Measurements from ENCODE around the gene CDYL. TPM values are rescaled to one million over a fixed set of nuclear protein-coding genes. Genes with fewer than 3 reads are reported as not detected.

The CDYL gene
- total RNA-seq, 4 donors from 2014 or later, result 41.9 to 52.3 (median 45.7) TPM

GRCh38 chr6:4786996-4787395 is 10.8 kb downstream of the CDYL start:
- no peak for DNase-seq (ENCODE audit: extremely low spot score)
- H3K27me3 ChIP-seq, result no peaks in the 10 kb centered on the region
- intact Hi-C loops (cut with DNase I), result no loop called here
- WGBS, result 87% methylated on average over 7 of the region's 7 CpGs
- H3K4me3 ChIP-seq, result no peak overlapping the region
- peaks cover 9 to 33% (median 23%) of the 10 kb centered on the region in 4 donors for H3K4me1 ChIP-seq
- no peaks in the 10 kb centered on the region for H3K9me3 ChIP-seq
- TF ChIP-seq CTCF (IDR thresholded peaks at IDR 0.05) (no peak), POLR2A (IDR thresholded peaks at IDR 0.05; ENCODE audit: low read depth) (no peak), EP300 (IDR thresholded peaks at IDR 0.05) (no peak), POLR2AphosphoS5 (IDR thresholded peaks at IDR 0.05) (no peak)
- no peaks in the 10 kb centered on the region for H3K36me3 ChIP-seq
- H3K27ac ChIP-seq (replicated peaks in 1 of 4), result no peak overlapping the region

GRCh38 chr6:4788482-4788881 is 12.3 kb downstream of the CDYL start:
- no peaks in the 10 kb centered on the region for H3K36me3 ChIP-seq
- no peak overlapping the region for H3K27ac ChIP-seq (replicated peaks in 1 of 4)
- no peaks in the 10 kb centered on the region for H3K9me3 ChIP-seq
- intact Hi-C loops (cut with DNase I), result no loop called here
- no peaks in the 10 kb centered on the region for H3K27me3 ChIP-seq
- WGBS, result 77% methylated on average over 6 of the region's 6 CpGs
- TF ChIP-seq CTCF (IDR thresholded peaks at IDR 0.05) (no peak), POLR2A (IDR thresholded peaks at IDR 0.05; ENCODE audit: low read depth) (no peak), EP300 (IDR thresholded peaks at IDR 0.05) (no peak), POLR2AphosphoS5 (IDR thresholded peaks at IDR 0.05) (no peak)
- no peak for DNase-seq (ENCODE audit: extremely low spot score)
- H3K4me3 ChIP-seq, result no peak overlapping the region
- peaks cover 8 to 34% (median 19%) of the 10 kb centered on the region in 4 donors for H3K4me1 ChIP-seq

- no peaks in the 10 kb centered on the region for H3K36me3 ChIP-seq
- intact Hi-C loops (cut with DNase I), result no loop called here
These were observed 12.9 kb downstream of the CDYL start for GRCh38 chr6:4788953-4789584.

GRCh38 chr6:4790158-4790899 is 14.1 kb downstream of the CDYL start:
- WGBS, result 75% methylated on average over 5 of the region's 5 CpGs
- Histone ChIP-seq H3K4me1 (peaks cover 14 to 46% (median 23%) of the 10 kb centered on the region in 4 donors), H3K4me3 (no peak overlapping the region)

More at GRCh38 chr6:4788953-4789584, 12.9 kb downstream of the CDYL start:
- Histone ChIP-seq H3K9me3 (no peaks in the 10 kb centered on the region), H3K27ac (replicated peaks in 1 of 4) (no peak overlapping the region), H3K4me3 (no peak overlapping the region), H3K4me1 (peaks cover 9 to 39% (median 20%) of the 10 kb centered on the region in 4 donors), H3K27me3 (no peaks in the 10 kb centered on the region)
- DNase-seq (ENCODE audit: extremely low spot score), result no peak
- no peak for TF ChIP-seq POLR2A (IDR thresholded peaks at IDR 0.05; ENCODE audit: low read depth)
- no peak for TF ChIP-seq POLR2AphosphoS5 (IDR thresholded peaks at IDR 0.05)
- no peak for TF ChIP-seq EP300 (IDR thresholded peaks at IDR 0.05)
- TF ChIP-seq CTCF (IDR thresholded peaks at IDR 0.05), result no peak
- 87% methylated on average over 16 of the region's 16 CpGs for WGBS

More at GRCh38 chr6:4790158-4790899, 14.1 kb downstream of the CDYL start:
- intact Hi-C loops (cut with DNase I), result no loop called here
- H3K27ac ChIP-seq (replicated peaks in 1 of 4), result no peak overlapping the region
- no peaks in the 10 kb centered on the region for H3K27me3 ChIP-seq
- H3K36me3 ChIP-seq, result no peaks in the 10 kb centered on the region
- DNase-seq (ENCODE audit: extremely low spot score), result no peak
- TF ChIP-seq POLR2AphosphoS5 (IDR thresholded peaks at IDR 0.05) (no peak), CTCF (IDR thresholded peaks at IDR 0.05) (no peak), POLR2A (IDR thresholded peaks at IDR 0.05; ENCODE audit: low read depth) (no peak), EP300 (IDR thresholded peaks at IDR 0.05) (no peak)
- H3K9me3 ChIP-seq, result no peaks in the 10 kb centered on the region
